CD4-positive, alpha-beta T cell treated with Interleukin-15 for 1 hour (primary cell): ENCODE data around the gene ERICH6.

ENCODE experiments used
- DNase-seq: peaks from one replicate; pipeline ENCODE4 v3.0.0-alpha.2; 2020

The ERICH6 gene

DNA sequence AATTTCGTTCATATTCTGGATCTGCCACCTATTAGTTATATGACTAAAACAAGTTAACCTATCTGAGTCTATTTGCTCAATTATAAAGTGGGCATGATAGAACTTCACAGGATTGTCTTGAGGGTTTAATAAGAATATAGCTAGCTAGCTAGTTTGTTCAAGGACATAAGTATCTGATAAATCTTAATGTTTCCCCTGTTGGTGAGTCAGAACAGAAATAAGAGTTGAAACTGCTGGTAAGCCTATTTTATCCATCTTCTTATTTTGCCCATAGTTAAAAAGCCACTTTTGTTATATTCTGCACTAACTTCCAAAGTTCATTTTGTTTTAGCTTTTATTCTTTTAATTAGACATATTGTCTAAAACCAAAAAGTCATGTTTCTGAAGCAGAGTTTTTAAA, 91.2 kb downstream of the ERICH6 start:
- no peak for DNase-seq

DNA sequence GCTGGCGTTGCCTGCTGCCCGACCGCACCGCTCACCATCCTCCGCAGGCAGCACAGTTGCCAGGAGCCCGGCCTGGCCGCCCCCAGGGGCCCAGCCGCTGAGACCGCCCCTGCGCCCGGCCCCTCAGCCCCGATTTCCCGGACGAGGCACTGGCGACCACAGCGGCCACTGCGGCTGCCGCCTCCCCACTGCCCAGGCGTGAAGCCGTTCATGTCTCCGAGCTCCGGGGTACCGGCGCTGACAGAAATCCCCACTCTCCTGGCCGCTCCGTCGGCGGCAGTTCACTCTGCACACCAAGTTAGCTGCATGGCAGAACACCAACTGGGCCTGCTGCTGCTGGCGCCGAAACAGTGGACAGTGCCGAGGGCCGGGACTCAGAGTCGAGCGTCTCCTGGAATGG, 92.1 kb downstream of the ERICH6 start:
- DNase-seq: no peak

DNA sequence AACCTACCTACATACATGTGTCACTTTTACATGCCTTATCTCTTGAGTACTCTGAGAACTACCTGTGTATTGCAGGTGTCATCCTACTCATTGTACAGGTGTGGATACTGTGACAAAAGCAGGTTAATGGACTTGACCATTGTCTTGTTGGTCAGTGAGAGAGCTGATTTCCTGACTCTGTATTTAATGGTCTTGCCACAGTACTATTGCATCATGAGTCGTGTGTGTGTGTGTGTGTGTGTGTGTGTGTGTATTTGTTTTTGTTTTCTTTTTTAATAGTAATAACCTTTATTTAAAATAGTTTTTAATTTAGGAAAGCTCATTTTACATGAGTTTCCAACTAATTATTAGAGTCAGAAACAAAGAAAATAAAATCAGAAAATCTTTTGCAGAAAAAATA, 92.9 kb downstream of the ERICH6 start:
- no peak for DNase-seq

DNA sequence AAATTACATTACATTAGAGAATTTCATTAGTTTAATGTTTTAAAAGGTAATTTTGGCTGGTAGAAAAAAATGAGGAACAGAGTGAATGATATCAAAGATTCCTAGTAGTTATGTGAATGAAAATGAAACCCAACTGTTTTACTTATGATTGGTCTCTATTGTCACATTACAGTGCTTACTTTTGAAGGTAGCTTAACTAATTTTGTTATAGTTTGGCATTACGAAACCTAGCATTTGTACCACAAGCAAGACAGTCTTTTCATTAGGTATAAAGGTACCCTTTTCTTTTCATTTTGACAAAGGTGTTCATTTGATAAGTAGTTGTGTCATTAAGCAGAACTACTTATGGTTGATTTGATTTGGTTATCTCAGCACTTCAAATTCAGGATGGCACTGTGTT, 93.7 kb downstream of the ERICH6 start:
- no peak for DNase-seq
